SK-MEL-5 (cell line): ENCODE results near the gene SYT8. TPM values are rescaled to one million over a fixed set of nuclear protein-coding genes. Genes with fewer than 3 reads are reported as not detected.
"Not testable (repeated sequence)": the region's sequence is repeated elsewhere in the genome, so short reads cannot be mapped to it uniquely, and the experiment has no call there.

Experiments used
- DNase-seq: peaks from one replicate; pipeline ENCODE4 v3.0.0-alpha.2; 2016; ENCODE audit warnings: low read depth, low spot score
- in situ Hi-C: cut with HindIII; loops from 2 replicates; pipeline ENCODE4 v1.10.0; 2016; ENCODE audit warnings: low sequenced_read_pairs, high pct_unique_total_duplicates, low pct_unique_long_range_greater_than_20kb
- total RNA-seq: library from RNA; depleted of rRNA; stranded (reverse); fragments of >200 nt; shearing (Covaris generic); gene quantifications from 2 replicates; pipeline ENCODE4 v1.2.3, GENCODE V29; 2014

SYT8 gene
- total RNA-seq, 1 experiment from 2014 or later = not detected

GRCh38 chr11:1874441-1875092 is 39.8 kb downstream of the SYT8 start:
- DNase-seq, in situ Hi-C loops: not testable (repeated sequence)

DNA sequence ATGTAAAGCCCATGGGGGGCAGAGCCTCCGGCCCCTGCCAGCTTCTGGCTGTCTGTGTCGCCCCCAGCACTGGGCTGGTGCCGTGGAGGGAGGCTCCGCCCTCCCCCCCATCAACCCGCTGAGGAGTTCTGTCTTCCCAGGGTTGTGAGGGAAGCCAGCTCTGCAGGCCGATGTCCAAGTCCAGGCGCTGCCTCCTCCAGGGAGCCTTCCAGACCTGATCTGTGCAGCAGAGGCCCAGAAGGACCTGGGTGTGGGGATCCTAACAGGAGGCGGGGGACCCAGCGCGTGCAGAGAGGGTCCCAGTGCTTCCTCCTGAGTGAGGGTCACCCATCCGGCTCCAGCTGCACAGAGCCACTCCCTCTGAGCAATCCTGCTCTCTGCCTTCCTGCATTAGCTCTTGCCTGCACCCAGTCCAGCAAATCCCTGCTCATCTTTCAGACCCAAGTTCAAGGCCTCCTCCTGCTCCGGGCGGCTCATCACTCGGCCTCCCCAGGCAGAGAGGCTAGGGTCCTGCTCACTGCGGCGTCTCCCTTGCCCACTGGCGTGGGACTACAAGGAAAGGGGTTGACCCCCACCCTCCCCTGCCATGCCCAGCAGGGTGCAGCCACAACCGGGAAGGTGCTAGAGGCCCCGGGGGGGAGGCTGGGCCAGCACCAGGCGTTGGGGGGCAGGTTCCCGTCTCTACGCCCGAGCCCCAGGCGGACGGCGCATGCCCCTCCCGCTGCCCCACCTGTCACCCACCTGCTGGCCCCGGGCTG is 40.5 kb downstream of the SYT8 start:
- DNase-seq = no peak
- in situ Hi-C loops = no loop called here

DNA sequence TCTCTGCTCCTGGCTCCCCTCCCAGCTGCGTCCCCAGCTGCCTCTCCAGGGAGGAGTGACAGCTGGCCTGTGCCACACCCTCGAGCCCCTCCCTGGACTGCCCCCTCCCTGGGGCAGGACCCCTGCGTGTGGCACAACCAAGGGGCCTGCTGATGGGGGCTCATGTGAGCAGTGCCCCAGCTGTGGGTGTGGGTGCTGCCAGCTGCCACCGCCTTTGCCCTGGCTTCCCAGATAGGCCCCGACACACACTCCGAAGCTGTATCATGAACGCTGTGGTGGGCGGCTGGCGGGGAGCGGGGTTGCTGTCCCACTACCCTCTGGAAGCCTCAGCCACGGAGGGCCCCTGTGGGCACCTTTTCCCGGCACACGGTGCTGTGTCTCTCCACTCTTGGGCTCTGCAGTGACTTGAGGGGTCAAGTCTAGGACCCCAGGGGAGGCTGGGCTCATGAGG is 41.1 kb downstream of the SYT8 start:
- in situ Hi-C loops, DNase-seq: not testable (repeated sequence)

DNA sequence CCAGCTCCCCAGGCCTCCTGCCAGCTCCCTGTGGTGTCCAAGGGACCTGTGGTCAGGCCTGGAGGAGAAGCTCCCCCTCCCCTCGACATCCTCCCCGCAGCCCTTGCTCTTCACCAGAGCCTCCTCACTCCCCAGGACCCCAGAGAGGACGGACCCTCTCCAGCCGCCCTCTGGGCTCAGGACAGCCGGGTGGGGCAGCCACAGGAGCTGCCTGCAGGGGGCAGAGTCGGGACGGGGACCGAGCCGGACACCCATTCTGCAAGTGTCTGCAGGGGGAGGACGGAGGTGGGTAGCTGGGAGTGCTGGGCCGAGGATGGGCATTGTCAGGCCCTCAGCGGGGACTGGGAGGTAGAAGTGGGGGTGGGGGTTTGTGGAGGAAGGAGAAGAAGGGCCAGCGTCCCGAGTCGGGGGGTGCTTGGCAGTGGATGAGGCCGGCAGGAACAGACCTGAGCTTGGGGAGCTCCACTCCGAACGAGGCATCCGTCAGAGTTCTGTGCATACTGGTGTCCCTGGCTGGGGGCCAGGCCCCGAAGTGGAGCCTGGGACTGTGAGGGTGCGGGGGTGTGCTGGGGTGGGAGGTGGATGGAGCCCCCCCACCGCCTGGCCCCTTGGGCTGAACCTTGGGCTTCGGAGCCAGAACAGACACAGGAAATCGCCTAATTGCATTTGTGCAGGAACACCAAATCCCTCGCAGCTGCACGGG is 41.7 kb downstream of the SYT8 start:
- in situ Hi-C loops = no loop called here
- DNase-seq = peak; percentile 48

GRCh38 chr11:1877211-1878136 is 42.7 kb downstream of the SYT8 start:
- no peak for DNase-seq
- in situ Hi-C loops = no loop called here

GRCh38 chr11:1878137-1879031 is 43.6 kb downstream of the SYT8 start:
- in situ Hi-C loops = no loop called here
- no peak for DNase-seq

DNA sequence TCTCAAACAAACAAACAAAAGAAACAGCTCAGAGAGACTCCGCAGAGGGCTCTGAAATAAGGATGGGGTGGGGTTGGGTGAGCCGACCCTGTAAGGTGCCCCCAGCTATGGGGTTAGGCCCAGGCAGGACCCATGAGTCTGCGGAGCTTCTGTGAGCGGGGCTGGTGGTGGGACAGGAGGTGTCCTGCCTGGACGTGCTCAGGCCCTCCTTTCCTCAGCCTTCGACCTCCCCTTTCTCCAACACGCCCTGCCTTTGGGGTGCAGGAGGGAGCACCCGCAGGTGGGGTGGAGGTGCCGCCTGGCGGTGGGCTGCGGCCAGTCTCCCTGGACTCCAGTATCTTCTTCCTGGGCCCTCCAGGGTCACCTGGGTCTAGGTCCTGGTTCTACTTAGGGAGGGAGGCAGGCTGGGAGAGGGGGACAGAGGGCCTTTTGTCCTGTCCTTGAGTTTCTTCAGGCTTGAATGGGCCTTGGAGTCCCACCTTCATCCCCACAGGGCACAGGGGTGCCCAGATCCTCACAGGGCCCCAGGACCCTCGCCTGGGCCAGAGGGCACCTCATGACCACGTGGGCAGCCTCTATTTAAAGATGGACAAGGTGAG is 44.7 kb downstream of the SYT8 start:
- no peak for DNase-seq
- in situ Hi-C loops = no loop called here

- in situ Hi-C loops = no loop called here
- DNase-seq = no peak
Measured at GRCh38 chr11:1879941-1880720, 45.3 kb downstream of the SYT8 start.

GRCh38 chr11:1880746-1881441 is 46.1 kb downstream of the SYT8 start:
- DNase-seq = no peak
- in situ Hi-C loops = no loop called here

DNA sequence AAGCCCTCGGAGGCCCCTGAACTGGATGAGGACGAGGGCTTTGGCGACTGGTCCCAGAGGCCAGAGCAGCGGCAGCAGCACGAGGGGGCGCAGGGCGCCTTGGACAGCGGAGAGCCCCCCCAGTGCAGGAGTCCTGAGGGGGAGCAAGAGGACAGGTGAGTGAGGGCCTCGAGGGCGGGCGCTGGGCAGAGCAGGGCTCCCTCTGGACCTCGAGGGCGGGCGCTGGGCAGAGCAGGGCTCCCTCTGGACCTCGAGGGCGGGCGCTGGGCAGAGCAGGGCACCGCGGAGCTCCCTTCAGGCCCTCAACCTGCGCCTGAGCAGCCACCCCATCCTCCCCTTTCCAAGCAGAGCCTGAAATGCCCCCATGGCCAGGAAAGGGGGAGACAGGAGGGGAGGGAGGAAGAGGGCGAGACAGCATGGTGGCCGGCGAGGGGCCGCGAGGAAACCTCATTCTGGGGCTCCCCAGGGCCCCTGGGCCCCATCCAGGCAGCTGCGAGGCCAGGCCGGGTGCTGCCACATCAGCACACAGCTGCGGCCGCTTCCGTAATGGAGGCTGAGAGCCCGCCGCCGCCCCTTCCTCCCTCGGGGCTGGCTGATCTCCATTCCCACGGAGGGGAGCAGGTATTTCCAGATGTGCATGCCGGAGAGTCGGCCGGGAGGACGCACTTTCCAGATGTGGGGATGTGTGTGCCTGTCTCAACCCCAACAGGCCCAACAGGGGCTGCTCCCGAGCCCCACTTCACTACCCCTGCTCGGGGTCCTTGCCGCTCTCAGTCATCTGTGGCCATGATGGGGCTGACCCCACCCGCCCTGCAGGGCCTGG is 46.9 kb downstream of the SYT8 start:
- in situ Hi-C loops = no loop called here
- DNase-seq = no peak

- DNase-seq = peak; percentile 75
- in situ Hi-C loops = no loop called here
Measured at GRCh38 chr11:1882265-1883238, 47.8 kb downstream of the SYT8 start.

DNA sequence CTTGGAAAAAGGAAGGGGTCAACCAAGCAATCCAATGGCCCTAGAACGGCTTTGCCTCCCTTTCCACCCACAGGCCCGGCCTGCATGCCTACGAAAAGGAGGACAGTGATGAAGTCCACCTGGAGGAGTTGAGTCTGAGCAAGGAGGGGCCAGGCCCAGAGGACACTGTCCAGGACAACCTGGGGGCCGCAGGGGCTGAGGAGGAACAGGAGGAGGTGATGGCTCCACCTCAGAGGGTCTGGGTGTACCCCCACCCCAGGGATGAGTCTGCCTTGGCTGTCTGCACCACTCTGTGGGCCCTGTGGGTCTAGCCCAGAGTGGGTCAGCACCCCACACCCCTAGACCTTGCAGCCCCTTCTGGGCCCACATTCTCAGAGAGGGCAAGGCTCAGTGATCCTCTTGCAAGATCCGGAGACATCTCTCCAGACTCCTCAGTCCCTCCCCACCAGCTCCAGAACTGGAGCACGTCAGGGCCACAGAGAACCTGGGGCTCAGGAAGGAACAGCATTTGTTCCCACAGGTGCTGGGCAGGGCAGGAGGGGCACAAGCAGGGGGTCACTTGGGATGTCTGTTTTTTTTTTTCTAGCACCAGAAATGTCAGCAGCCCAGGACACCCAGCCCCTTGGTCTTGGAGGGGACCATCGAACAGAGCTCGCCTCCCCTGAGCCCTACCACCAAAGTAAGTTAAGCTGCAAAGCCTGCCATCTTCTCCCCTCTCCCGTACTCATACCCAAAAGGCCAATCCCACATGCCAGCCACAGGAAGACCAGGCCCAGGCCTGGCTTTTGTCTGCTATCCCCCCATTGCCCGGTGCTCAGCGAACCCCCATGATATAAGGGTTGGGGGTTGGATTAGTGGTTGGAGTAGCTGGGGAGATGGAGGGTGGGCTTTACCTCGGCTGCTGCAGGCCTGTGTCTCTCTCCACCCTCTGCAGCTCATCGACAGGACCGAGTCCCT is 48.8 kb downstream of the SYT8 start:
- in situ Hi-C loops = no loop called here
- DNase-seq = no peak
